ENCODE measurements around the gene DNER.

Gene DNER

GRCh38 chr2:229477269-229477755, 237.0 kb downstream of the DNER start:
- DNase-seq = no peak

DNA sequence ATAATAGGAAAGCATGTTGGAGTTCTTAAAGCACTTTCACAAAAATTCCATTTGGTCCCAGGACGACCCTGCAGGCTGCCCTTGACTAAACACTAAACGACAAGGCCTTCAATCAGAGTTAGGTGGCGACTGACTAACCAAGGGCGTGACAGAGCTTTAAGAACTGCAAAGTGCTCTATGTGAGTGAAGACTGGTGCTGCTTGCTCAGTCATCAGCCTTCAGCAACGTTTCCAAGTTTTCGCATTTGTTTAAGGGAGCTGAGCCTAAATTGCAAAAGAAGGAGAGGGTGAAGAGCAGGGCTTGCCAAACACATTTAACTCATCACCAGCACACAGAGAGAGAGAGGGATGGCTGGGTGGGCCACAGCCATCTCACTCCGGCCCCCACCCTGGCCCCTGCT, 238.6 kb downstream of the DNER start:
- DNase-seq = no peak

GRCh38 chr2:229474125-229474524, 240.2 kb downstream of the DNER start:
- DNase-seq = no peak

DNA sequence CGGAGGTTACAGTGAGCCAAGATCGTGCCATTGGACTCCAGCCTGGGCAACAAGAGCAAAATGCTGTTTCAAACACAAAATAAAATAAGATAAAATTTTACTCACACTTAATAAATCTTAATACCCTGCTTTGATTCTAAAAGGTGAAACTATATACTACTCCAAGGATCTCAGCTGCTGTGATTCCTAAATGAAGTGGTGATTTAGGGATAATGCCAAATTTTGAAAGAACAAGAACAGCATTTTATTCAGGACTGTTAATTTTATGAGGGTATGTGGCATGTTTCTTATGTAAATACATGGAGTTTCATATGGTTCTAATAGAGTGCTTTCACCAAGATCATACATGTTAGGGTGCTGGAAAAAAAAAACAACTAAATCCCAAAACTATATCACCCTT, 243.6 kb downstream of the DNER start:
- DNase-seq = no peak

DNA sequence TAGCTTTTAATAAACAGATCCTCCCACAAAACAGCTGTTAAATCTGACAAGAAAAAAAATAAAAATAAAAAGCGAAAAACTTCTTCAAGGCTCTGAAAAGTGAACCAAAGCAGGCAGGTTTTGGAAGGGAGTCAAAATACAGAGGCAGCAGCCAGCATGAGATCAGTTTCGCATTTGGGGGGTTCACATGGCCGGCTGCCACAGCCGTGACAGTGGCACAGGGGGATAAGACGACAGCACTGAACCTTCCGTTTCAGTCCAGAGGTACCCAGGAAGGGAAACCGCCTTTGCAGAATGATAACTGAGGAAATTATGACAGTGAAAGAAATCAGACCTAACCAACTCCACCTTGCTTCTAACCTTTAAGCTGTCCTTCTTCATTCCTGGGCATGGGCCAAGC, 246.6 kb downstream of the DNER start:
- no peak for DNase-seq

DNA sequence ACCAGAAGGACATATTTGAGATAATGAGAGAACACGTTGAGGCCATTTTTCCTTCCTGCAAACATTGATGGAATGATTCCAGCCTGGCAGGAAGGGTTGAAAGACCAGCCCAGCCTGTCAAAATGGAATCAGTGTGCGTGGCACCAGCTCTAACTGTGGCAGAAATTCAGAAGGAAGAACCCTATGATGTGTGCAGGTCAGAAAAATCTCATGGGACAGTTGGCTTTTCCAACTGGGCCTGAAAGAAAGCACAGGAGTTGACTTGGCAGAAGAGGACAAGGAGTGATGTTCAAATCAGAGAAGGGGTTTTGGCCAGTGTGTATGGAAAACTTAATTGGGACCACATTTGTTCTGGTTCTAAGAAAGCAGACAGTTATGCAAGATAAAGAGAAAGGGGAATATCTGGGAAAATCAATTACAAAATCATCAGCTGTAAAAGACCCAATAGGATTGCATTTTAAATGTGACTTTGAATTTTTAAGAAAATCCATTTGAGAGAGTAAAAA, 250.5 kb downstream of the DNER start:
- no peak for DNase-seq

DNA sequence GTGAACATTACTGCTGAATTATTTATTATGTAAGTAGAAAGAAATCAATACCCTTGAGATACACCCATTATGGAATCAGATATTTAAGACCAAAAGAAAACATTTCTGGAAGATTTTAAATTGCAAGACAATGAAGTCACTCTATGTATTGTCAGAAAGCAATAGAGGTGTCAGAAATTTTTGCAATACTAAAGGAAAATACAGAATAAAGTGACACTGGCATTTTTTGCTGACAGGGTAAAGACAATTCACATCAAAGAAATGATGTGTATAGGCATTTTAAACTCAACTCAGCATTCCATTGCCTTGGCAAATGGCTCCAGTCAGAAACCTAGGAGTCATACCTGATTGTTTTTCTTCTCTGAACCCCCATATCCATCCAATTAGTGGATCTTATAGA, 252.2 kb downstream of the DNER start:
- no peak for DNase-seq

DNA sequence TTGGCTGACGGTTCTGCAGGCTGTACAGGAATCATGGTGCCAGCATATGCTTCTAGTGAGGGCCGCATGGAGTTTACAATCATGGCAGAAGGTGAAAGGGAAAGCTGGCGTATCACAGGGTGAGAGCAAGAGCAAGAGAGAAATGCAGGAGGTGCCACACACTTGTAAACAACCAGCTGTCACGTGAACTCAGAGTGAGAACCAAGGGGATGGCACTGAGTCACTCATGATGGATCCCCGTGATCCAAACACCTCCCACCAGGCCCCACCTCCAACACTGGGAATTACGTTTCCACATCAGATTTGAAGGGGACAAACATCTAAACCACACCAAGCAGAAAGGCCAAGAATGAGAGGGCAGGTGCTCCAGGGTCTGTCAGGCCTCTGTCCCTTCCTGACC, 258.3 kb downstream of the DNER start:
- DNase-seq = no peak

GRCh38 chr2:229454934-229455631, 259.3 kb downstream of the DNER start:
- DNase-seq = no peak

GRCh38 chr2:229453230-229453629, 261.1 kb downstream of the DNER start:
- no peak for DNase-seq

DNA sequence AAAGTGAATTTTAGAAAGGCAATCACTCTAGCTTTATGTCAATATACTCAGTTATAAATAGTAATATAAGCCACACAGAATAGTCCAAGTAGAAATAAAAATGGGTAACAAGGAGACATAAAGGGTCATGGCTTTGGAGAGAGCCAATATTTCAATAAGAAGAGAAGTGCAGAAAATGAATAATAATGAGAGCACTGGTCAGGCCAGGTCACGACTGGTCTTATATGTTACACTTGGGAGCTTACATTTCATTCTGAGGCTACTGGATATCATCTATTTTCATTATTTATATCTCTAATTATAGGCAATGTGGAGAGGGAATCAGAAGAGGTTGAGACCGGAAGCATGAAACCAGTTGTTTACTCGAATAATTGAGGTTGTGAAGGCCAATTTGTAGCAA, 262.5 kb downstream of the DNER start:
- no peak for DNase-seq

- DNase-seq = no peak
These were observed 267.1 kb downstream of the DNER start for GRCh38 chr2:229447227-229447626.

DNA sequence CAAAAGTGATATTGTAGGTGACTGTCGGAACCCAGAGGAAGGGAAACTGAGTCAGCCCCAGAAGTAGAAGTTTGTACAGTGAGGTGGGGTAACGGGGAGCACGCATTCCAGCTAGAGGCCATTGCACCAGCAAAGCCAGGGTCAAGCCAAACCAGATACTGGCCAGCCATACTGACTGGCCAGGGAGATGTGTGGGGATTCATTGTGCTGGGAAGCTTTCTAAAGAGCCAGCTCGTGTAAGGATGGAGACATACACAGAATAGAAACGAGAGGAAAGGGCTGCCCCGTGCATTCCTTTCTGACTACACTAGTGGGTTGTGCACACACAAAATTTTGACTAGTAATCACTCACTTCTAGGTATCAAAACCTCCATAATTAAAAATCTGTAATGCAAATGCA, 268.0 kb downstream of the DNER start:
- no peak for DNase-seq

GRCh38 chr2:229445501-229446211, 268.7 kb downstream of the DNER start:
- DNase-seq = no peak

GRCh38 chr2:229445019-229445418, 269.3 kb downstream of the DNER start:
- no peak for DNase-seq

GRCh38 chr2:229443546-229444268, 270.6 kb downstream of the DNER start:
- no peak for DNase-seq

- no peak for DNase-seq
These were observed 271.2 kb downstream of the DNER start for GRCh38 chr2:229443141-229443540.

DNA sequence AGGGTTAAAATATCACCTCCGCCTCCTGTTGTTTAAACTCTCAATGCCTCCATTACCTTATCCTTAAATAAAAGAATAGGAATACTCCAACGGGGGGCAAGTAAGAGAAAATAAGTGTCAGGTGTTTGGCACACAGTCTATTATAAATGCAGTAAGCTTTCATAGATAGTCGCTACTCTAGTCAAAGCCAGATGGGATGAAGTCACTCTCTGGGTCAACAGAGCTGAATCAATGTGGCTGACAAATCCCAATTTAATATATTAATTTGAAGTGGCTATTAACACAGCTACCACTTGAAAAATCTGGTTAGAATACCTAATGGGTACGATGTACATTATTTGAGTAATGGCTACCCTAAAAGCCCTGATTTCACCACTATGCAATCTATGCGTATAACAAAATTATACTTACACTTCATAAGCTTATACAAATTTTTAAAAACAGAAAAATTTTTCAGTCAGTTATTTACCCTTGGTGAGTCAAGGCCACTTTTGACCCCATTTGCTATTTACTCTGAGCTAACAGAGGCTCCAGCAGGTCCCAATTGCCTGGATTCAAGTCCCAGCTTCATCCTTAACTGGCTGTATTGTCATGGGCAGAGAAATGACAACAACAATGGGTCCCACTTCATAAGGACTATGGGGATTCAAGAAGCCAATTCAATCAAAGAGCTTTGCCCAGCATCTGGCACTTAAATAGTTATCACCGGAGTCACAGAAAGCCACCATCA, 275.8 kb downstream of the DNER start:
- no peak for DNase-seq

GRCh38 chr2:229437467-229437866, 276.9 kb downstream of the DNER start:
- DNase-seq = no peak

- DNase-seq = no peak
These were observed 280.2 kb downstream of the DNER start for GRCh38 chr2:229434187-229434586.

DNA sequence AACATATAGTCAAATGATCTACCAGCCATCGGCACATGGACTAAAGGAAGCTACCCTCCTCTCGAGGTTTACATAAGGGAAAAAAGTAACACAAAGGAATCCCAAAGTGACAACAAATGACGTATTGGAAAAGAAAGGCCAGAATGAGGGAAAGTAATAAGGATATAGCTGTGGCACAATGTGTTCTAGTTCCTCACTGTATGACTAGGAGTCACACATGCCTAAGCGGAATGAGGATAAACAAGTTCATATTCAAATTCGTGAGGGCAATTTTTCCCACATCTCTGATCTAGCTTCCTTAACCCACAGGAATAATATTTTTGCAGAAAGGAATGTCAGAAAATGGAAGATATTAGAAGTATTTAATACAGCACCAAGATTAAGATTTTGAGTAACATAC, 281.0 kb downstream of the DNER start:
- no peak for DNase-seq

GRCh38 chr2:229431327-229431954, 282.9 kb downstream of the DNER start:
- no peak for DNase-seq

DNA sequence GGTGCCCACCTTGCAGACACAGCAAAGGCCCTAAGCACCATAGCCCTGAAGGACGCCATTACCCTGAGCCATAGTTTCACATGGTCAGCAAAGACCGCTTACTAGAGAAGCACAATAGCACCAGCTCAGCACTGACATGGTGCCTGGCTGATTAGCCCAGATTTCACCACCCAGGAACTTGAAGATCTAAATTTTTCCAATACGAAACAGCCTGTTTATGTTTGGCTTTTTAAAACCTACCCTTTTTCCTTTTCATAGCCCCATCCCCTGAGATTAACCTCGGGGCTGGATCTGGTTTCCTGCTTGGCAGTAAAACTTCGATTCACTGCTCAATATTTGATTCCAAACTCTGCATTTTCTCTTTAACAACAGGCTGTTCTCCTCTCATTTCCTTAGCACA, 284.8 kb downstream of the DNER start:
- DNase-seq = no peak

Measured in stimulated activated CD4-positive, alpha-beta T cell treated with anti-CD3 and anti-CD28 coated beads, Interleukin-4, amount 100 ng/mL, for 1 hour (primary cell).